Right renal cortex interstitium (tissue), 3 donors: Measurements from ENCODE around the gene ADAMTS17. TPM values are rescaled to one million over a fixed set of nuclear protein-coding genes. Genes with fewer than 3 reads are reported as not detected.

ENCODE experiments used
- DNase-seq, 3 donors: peaks; one replicate each; pipeline ENCODE4 v3.0.0-alpha.2; 2013; ENCODE audit warnings: low read depth in 3 of 3, low spot score in 2 of 3
- polyA plus RNA-seq, 3 donors: library from polyadenylated mRNA; unstranded; fragments of 120-200 nt; gene quantifications; one replicate each; pipeline ENCODE4 v1.2.1, GENCODE V29; 2013; ENCODE audit not compliant: insufficient read length in 3 of 3

The ADAMTS17 gene
- polyA plus RNA-seq, 3 donors, result 1.4 to 2.1 (median 2.1) TPM

GRCh38 chr15:100186366-100186765 is 155.4 kb downstream of the ADAMTS17 start:
- no peak for DNase-seq

- DNase-seq, result no peak
Measured at GRCh38 chr15:100183921-100184495, 157.8 kb downstream of the ADAMTS17 start.

- DNase-seq, result no peak
Measured at GRCh38 chr15:100180921-100181320, 160.9 kb downstream of the ADAMTS17 start.

- no peak for DNase-seq
Measured at GRCh38 chr15:100175406-100176114, 166.2 kb downstream of the ADAMTS17 start.

- no peak for DNase-seq
Measured at GRCh38 chr15:100174904-100175275, 166.9 kb downstream of the ADAMTS17 start.

GRCh38 chr15:100174159-100174903 is 167.4 kb downstream of the ADAMTS17 start:
- no peak for DNase-seq

- DNase-seq, result no peak
Measured at GRCh38 chr15:100172356-100173024, 169.3 kb downstream of the ADAMTS17 start.

- DNase-seq, result no peak
Measured at GRCh38 chr15:100171411-100171810, 170.4 kb downstream of the ADAMTS17 start.

GRCh38 chr15:100170291-100171210 is 171.2 kb downstream of the ADAMTS17 start:
- DNase-seq, result no peak

- DNase-seq, result no peak
Measured at GRCh38 chr15:100169615-100170290, 172.0 kb downstream of the ADAMTS17 start.

GRCh38 chr15:100168787-100169186 is 173.0 kb downstream of the ADAMTS17 start:
- no peak for DNase-seq

GRCh38 chr15:100167884-100168375 is 173.8 kb downstream of the ADAMTS17 start:
- no peak for DNase-seq

- no peak for DNase-seq
Measured at GRCh38 chr15:100166313-100166712, 175.5 kb downstream of the ADAMTS17 start.

- DNase-seq, result no peak
Measured at GRCh38 chr15:100163961-100164360, 177.8 kb downstream of the ADAMTS17 start.

GRCh38 chr15:100160953-100161352 is 180.8 kb downstream of the ADAMTS17 start:
- no peak for DNase-seq

- DNase-seq, result no peak
Measured at GRCh38 chr15:100159436-100159835, 182.3 kb downstream of the ADAMTS17 start.

GRCh38 chr15:100158356-100158755 is 183.4 kb downstream of the ADAMTS17 start:
- no peak for DNase-seq

- DNase-seq, result no peak
Measured at GRCh38 chr15:100156201-100156600, 185.6 kb downstream of the ADAMTS17 start.

GRCh38 chr15:100154338-100154737 is 187.4 kb downstream of the ADAMTS17 start:
- no peak for DNase-seq
